GM23338 (cell line): Measurements from ENCODE around the gene ATP7A. TPM values are rescaled to one million over a fixed set of nuclear protein-coding genes. Genes with fewer than 3 reads are reported as not detected.

Experiments
- ATAC-seq: fragments of 200-7000 bp; cut with Tn5 transposase; 3 replicates; pipeline ENCODE4 v1.9.1; 2020
- DNase-seq: peaks from one replicate; pipeline ENCODE4 v3.0.0-alpha.2; 2015; ENCODE audit warnings: low spot score
- H2AFZ ChIP-seq: fragments of 200-600 bp; sonication (generic); 2 replicates; pipeline ENCODE4 v1.8.0; 2016; ENCODE audit warnings: antibody characterized with exemption, mild to moderate bottlenecking, moderate library complexity
- H3F3A ChIP-seq: fragments of 200-600 bp; sonication (generic); replicated peaks from 2 replicates; pipeline ENCODE4 v1.8.0; 2017; ENCODE audit warnings: antibody characterized with exemption, mixed run types, low read depth
- H3K27ac ChIP-seq: fragments of 200-600 bp; sonication (generic); 2 replicates; pipeline ENCODE4 v1.6.1; 2016; ENCODE audit warnings: low read depth
- H3K27me3 ChIP-seq: fragments of 200-600 bp; sonication (generic); 2 replicates; pipeline ENCODE4 v1.8.0; 2016; ENCODE audit warnings: mild to moderate bottlenecking, mixed run types, moderate library complexity; ENCODE audit not compliant: insufficient read depth
- H3K36me3 ChIP-seq: fragments of 200-600 bp; sonication (generic); 2 replicates; pipeline ENCODE4 v1.8.0; 2016; ENCODE audit warnings: mild to moderate bottlenecking; ENCODE audit not compliant: insufficient read depth
- H3K4me1 ChIP-seq: fragments of 200-600 bp; sonication (generic); 2 replicates; pipeline ENCODE4 v1.8.0; 2016; ENCODE audit warnings: mild to moderate bottlenecking, moderate library complexity; ENCODE audit not compliant: insufficient read depth
- H3K4me2 ChIP-seq: fragments of 200-600 bp; sonication (generic); 2 replicates; pipeline ENCODE4 v1.7.1; 2017; ENCODE audit warnings: mixed run types
- H3K4me3 ChIP-seq: fragments of 200-600 bp; sonication (generic); 2 replicates; pipeline ENCODE4 v1.6.1; 2016; ENCODE audit warnings: mixed run types
- H3K79me2 ChIP-seq: fragments of 200-600 bp; sonication (generic); replicated peaks from 2 replicates; pipeline ENCODE4 v1.8.0; 2017; ENCODE audit warnings: mild to moderate bottlenecking; ENCODE audit not compliant: insufficient read depth
- H3K9me2 ChIP-seq: fragments of 200-600 bp; sonication (generic); 2 replicates; pipeline ENCODE4 v1.8.0; 2017; ENCODE audit not compliant: insufficient read depth
- H4K20me1 ChIP-seq: fragments of 200-600 bp; sonication (generic); replicated peaks from 2 replicates; pipeline ENCODE4 v1.8.0; 2017; ENCODE audit warnings: mild to moderate bottlenecking; ENCODE audit not compliant: insufficient read depth
- H3K27ac Mint-ChIP-seq: 2 replicates; pipeline ENCODE4 v1.8.0; 2020; ENCODE audit warnings: inconsistent platforms, mild to moderate bottlenecking, moderate library complexity, mixed read lengths
- H3K27me3 Mint-ChIP-seq: 3 replicates; pipeline ENCODE4 v1.8.0; 2022; ENCODE audit warnings: low read depth, mild to moderate bottlenecking, moderate library complexity, mixed read lengths, inconsistent platforms; ENCODE audit not compliant: insufficient read depth, poor library complexity
- H3K36me3 Mint-ChIP-seq: 3 replicates; pipeline ENCODE4 v1.8.0; 2021; ENCODE audit warnings: low read depth, mild to moderate bottlenecking, inconsistent platforms, moderate library complexity, mixed read lengths
- H3K4me1 Mint-ChIP-seq: 3 replicates; pipeline ENCODE4 v1.8.0; 2020; ENCODE audit warnings: mild to moderate bottlenecking, inconsistent platforms, mixed read lengths
- H3K4me3 Mint-ChIP-seq: 3 replicates; pipeline ENCODE4 v1.8.0; 2021; ENCODE audit warnings: moderate library complexity, mild to moderate bottlenecking, inconsistent platforms, mixed read lengths
- H3K9me3 Mint-ChIP-seq: 3 replicates; pipeline ENCODE4 v1.8.0; 2020; ENCODE audit warnings: moderate library complexity, mild to moderate bottlenecking, inconsistent platforms, mixed read lengths
- CTCF ChIP-seq, 2 experiments: fragments of 200-600 bp in 1 of 2; sonication (generic) in 1 of 2; conservative IDR thresholded peaks; 2 replicates each; pipeline versions ENCODE4 v1.5.1 to v1.6.1; 2016 to 2017; ENCODE audit warnings: antibody characterized with exemption in 2 of 2, low read depth in 2 of 2, mild to moderate bottlenecking in 2 of 2, moderate library complexity in 1 of 2
- EZH2 ChIP-seq: fragments of 200-600 bp; sonication (generic); IDR thresholded peaks from one replicate; pipeline ENCODE4 v1.8.0; 2017; ENCODE audit warnings: antibody characterized with exemption, mild to moderate bottlenecking, low read depth; ENCODE audit not compliant: unreplicated experiment
- EZH2phosphoT487 ChIP-seq: fragments of 200-600 bp; sonication (generic); IDR thresholded peaks from one replicate; pipeline ENCODE4 v1.8.1; 2018; ENCODE audit warnings: antibody characterized with exemption; ENCODE audit not compliant: unreplicated experiment
- NANOG ChIP-seq: IDR thresholded peaks from 2 replicates; pipeline ENCODE4 v1.6.1; 2016; ENCODE audit warnings: antibody characterized with exemption, borderline replicate concordance
- POLR2AphosphoS5 ChIP-seq: IDR thresholded peaks from 2 replicates; pipeline ENCODE4 v1.6.1; 2016; ENCODE audit warnings: antibody characterized with exemption, low read depth
- STAT1 ChIP-seq: IDR thresholded peaks from one replicate; pipeline ENCODE4 v1.6.1; 2016; ENCODE audit warnings: antibody characterized with exemption; ENCODE audit not compliant: unreplicated experiment
- ZNF114 ChIP-seq: fragments of 250-450 bp; sonication (Bioruptor Pico); IDR thresholded peaks from 2 replicates; pipeline ENCODE4 v1.5.0; 2020; ENCODE audit warnings: mild to moderate bottlenecking, moderate library complexity
- polyA plus RNA-seq: library from polyadenylated mRNA; unstranded; fragments of >200 nt; fragmentation: Nextera tagmentation; extraction: Ambion mirVana; gene quantifications from 2 replicates; pipeline ENCODE4 v1.2.1, GENCODE V29; 2016
- total RNA-seq: library from RNA; depleted of rRNA; stranded (reverse); fragments of >200 nt; shearing (Covaris generic); gene quantifications from 2 replicates; pipeline ENCODE4 v1.2.3, GENCODE V29; 2014
- TF ChIP-seq, protein P1 (sequence below): fragments of 250-450 bp; sonication (Bioruptor Pico); IDR thresholded peaks from 2 replicates; pipeline ENCODE4 v1.5.0; 2020; ENCODE audit warnings: mild to moderate bottlenecking, moderate library complexity

Gene ATP7A
- total and polyA plus RNA-seq, 2 experiments from 2014 or later, result 2.2 to 3.1 TPM

DNA sequence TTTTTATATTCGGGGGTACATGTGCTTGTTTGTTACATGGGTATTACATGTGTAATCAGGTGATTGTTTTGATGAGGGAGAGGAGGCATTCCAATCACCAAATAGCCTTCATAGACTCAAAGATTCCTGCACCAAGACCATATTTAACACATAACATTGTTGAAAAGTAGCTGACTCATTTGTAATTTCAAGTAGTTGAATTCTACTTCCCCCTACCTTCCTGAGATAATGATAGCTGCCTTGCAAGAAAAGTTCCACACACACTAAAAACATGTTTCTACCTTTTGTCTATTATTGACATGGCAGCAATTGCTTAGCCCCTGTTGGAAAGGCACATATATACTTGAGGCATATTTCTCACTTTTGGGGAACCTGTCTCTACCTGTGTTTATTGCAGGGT, 42.8 kb downstream of the ATP7A start (continued):
- TF ChIP-seq, protein P1, sequence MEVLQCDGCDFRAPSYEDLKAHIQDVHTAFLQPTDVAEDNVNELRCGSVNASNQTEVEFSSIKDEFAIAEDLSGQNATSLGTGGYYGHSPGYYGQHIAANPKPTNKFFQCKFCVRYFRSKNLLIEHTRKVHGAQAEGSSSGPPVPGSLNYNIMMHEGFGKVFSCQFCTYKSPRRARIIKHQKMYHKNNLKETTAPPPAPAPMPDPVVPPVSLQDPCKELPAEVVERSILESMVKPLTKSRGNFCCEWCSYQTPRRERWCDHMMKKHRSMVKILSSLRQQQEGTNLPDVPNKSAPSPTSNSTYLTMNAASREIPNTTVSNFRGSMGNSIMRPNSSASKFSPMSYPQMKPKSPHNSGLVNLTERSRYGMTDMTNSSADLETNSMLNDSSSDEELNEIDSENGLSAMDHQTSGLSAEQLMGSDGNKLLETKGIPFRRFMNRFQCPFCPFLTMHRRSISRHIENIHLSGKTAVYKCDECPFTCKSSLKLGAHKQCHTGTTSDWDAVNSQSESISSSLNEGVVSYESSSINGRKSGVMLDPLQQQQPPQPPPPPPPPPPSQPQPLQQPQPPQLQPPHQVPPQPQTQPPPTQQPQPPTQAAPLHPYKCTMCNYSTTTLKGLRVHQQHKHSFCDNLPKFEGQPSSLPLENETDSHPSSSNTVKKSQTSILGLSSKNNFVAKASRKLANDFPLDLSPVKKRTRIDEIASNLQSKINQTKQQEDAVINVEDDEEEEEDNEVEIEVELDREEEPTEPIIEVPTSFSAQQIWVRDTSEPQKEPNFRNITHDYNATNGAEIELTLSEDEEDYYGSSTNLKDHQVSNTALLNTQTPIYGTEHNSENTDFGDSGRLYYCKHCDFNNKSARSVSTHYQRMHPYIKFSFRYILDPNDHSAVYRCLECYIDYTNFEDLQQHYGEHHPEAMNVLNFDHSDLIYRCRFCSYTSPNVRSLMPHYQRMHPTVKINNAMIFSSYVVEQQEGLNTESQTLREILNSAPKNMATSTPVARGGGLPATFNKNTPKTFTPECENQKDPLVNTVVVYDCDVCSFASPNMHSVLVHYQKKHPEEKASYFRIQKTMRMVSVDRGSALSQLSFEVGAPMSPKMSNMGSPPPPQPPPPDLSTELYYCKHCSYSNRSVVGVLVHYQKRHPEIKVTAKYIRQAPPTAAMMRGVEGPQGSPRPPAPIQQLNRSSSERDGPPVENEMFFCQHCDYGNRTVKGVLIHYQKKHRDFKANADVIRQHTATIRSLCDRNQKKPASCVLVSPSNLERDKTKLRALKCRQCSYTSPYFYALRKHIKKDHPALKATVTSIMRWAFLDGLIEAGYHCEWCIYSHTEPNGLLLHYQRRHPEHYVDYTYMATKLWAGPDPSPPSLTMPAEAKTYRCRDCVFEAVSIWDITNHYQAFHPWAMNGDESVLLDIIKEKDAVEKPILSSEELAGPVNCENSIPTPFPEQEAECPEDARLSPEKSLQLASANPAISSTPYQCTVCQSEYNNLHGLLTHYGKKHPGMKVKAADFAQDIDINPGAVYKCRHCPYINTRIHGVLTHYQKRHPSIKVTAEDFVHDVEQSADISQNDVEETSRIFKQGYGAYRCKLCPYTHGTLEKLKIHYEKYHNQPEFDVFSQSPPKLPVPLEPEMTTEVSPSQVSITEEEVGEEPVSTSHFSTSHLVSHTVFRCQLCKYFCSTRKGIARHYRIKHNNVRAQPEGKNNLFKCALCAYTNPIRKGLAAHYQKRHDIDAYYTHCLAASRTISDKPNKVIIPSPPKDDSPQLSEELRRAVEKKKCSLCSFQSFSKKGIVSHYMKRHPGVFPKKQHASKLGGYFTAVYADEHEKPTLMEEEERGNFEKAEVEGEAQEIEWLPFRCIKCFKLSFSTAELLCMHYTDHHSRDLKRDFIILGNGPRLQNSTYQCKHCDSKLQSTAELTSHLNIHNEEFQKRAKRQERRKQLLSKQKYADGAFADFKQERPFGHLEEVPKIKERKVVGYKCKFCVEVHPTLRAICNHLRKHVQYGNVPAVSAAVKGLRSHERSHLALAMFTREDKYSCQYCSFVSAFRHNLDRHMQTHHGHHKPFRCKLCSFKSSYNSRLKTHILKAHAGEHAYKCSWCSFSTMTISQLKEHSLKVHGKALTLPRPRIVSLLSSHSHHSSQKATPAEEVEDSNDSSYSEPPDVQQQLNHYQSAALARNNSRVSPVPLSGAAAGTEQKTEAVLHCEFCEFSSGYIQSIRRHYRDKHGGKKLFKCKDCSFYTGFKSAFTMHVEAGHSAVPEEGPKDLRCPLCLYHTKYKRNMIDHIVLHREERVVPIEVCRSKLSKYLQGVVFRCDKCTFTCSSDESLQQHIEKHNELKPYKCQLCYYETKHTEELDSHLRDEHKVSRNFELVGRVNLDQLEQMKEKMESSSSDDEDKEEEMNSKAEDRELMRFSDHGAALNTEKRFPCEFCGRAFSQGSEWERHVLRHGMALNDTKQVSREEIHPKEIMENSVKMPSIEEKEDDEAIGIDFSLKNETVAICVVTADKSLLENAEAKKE (CRISPR knock-in tag), result no peak
- no peak for TF ChIP-seq EZH2

- H2AFZ ChIP-seq, result no peak overlapping the region
- no peak overlapping the region for H3K4me3 Mint-ChIP-seq
- DNase-seq (no peak), ATAC-seq (no peak)
- no peaks in the 10 kb centered on the region for H4K20me1 ChIP-seq
- no peak overlapping the region for H3K27ac ChIP-seq
- H3K9me3 Mint-ChIP-seq, result no peaks in the 10 kb centered on the region
- H3K27ac Mint-ChIP-seq, result no peak overlapping the region
- H3K27me3 ChIP-seq, result no peaks in the 10 kb centered on the region
- no peaks in the 10 kb centered on the region for H3K36me3 Mint-ChIP-seq
- H3F3A ChIP-seq, result no peaks in the 10 kb centered on the region
- no peaks in the 10 kb centered on the region for H3K36me3 ChIP-seq
- H3K79me2 ChIP-seq, result no peaks in the 10 kb centered on the region
- no peaks in the 10 kb centered on the region for H3K4me1 Mint-ChIP-seq
- H3K9me2 ChIP-seq, result no peaks in the 10 kb centered on the region
- no peak overlapping the region for H3K4me2 ChIP-seq
- peaks cover 2% of the 10 kb centered on the region for H3K27me3 Mint-ChIP-seq
- H3K4me1 ChIP-seq, result no peaks in the 10 kb centered on the region
- no peak overlapping the region for H3K4me3 ChIP-seq
- TF ChIP-seq, protein P1 (CRISPR knock-in tag), result no peak
- TF ChIP-seq STAT1 (no peak), POLR2AphosphoS5 (no peak), CTCF (conservative IDR thresholded peaks at IDR 0.05; ENCODE audit: low read depth in 2 of 2) (no peak), ZNF114 (no peak), EZH2phosphoT487 (no peak), EZH2 (no peak), NANOG (no peak)
Observed at GRCh38 chrX:77953708-77954107, 43.2 kb downstream of the ATP7A start.
